PFSK-1 (cell line): ENCODE measurements around the gene AGL.

Experiments
- FOXP2 ChIP-seq: optimal IDR thresholded peaks from 2 replicates; pipeline ENCODE3; 2011; ENCODE audit warnings: borderline replicate concordance, control low read depth, inconsistent platforms; ENCODE audit not compliant: insufficient read depth; ENCODE audit errors: extremely low read length, extremely low read depth
- POLR2AphosphoS5 ChIP-seq: IDR thresholded peaks from 2 replicates; pipeline ENCODE4 v1.6.1; 2012; ENCODE audit warnings: low read depth, mild to moderate bottlenecking, control low read depth, low read length, moderate library complexity
- SIN3A ChIP-seq: IDR thresholded peaks from 2 replicates; pipeline ENCODE4 v1.6.1; 2012; ENCODE audit warnings: mild to moderate bottlenecking, low read length, moderate library complexity, borderline replicate concordance; ENCODE audit not compliant: insufficient read depth
- TAF1 ChIP-seq: IDR thresholded peaks from 2 replicates; pipeline ENCODE4 v1.6.1; 2012; ENCODE audit warnings: low read length, control low read depth, borderline replicate concordance; ENCODE audit not compliant: insufficient read depth
- TF ChIP-seq, protein P1 (sequence below), 2 experiments: IDR thresholded peaks; 2 replicates each; pipeline versions ENCODE4 v1.6.1 to v1.8.0; 2011 to 2012; ENCODE audit warnings: low read depth in 2 of 2, low read length in 2 of 2, control low read depth in 1 of 2, inconsistent platforms in 1 of 2, mild to moderate bottlenecking in 1 of 2, moderate library complexity in 1 of 2; ENCODE audit not compliant: insufficient read depth in 1 of 2

DNA sequence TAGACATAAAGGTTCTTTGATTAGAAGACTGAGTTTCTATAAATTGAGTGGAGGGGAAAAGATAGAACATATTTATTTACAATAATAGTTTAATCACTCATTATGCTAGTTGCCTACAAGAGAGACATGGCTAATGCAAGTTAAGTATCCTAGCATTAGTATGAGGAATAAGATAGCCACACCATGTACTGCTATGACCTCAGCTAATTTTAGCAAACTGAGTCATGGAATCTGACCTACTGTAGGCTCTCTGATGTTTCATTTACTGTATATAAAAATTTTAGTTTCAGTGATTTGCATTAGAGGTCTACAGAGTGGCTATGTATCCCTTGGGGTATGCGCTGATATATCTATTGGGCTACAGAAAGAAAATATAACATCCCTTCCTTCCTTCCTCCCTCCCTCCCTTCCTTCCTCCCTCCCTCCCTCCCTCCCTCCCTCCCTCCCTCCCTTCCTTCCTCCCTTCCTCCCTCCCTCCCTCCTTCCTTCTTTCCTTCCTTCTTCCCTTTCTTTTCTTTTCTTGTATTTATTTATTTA lies 5.8 kb downstream of the AGL start:
- TF ChIP-seq POLR2AphosphoS5 = no peak
- TF ChIP-seq, protein P1, sequence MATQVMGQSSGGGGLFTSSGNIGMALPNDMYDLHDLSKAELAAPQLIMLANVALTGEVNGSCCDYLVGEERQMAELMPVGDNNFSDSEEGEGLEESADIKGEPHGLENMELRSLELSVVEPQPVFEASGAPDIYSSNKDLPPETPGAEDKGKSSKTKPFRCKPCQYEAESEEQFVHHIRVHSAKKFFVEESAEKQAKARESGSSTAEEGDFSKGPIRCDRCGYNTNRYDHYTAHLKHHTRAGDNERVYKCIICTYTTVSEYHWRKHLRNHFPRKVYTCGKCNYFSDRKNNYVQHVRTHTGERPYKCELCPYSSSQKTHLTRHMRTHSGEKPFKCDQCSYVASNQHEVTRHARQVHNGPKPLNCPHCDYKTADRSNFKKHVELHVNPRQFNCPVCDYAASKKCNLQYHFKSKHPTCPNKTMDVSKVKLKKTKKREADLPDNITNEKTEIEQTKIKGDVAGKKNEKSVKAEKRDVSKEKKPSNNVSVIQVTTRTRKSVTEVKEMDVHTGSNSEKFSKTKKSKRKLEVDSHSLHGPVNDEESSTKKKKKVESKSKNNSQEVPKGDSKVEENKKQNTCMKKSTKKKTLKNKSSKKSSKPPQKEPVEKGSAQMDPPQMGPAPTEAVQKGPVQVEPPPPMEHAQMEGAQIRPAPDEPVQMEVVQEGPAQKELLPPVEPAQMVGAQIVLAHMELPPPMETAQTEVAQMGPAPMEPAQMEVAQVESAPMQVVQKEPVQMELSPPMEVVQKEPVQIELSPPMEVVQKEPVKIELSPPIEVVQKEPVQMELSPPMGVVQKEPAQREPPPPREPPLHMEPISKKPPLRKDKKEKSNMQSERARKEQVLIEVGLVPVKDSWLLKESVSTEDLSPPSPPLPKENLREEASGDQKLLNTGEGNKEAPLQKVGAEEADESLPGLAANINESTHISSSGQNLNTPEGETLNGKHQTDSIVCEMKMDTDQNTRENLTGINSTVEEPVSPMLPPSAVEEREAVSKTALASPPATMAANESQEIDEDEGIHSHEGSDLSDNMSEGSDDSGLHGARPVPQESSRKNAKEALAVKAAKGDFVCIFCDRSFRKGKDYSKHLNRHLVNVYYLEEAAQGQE (IDR thresholded peaks at IDR 0.05; ENCODE audit: insufficient read depth in 1 of 2, low read depth in 2 of 2, low read length in 2 of 2) = no peak
- TF ChIP-seq SIN3A = no peak
- no peak for TF ChIP-seq FOXP2
- no peak for TF ChIP-seq TAF1
